ENCODE data around the gene RAPGEF3. TPM values are rescaled to one million over a fixed set of nuclear protein-coding genes. Genes with fewer than 3 reads are reported as not detected.

RAPGEF3 gene
- polyA plus RNA-seq, 3 donors, result 0.08 to 2.5 (median 0.60) TPM

DNA sequence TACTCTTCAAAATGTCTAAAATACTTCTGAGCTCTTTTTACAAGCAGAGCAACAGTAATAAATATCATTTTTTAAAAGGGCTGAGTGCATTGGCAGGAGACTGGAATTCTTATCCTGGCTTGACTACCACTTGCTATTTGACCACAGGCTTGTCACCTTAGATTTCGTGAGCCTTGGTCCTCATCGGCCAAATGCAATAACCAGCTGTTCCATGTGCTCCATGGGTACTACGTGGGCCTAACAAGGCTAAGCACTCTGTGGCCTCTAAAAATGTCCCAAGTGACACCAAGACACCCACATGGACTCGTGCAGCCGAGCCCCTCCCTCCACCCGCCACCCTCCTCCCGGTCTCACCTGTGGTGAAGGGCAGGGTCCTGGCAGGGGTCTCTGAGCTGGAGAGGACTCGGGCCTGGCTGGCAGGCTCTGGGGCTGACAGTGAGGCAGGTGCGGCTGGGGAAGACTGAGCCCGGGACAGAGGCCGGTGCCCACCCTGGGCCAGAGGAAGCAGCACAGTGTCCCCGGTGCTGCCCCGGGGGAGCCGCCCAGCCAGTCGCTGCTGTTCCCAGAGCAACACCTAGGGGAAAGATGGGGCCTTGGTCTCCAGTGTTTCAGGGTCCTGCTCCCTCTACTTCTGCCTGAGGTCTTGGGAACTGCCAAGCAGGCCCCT lies 34.5 kb upstream of the RAPGEF3 start:
- Mint-ChIP-seq H3K4me3 (no peak overlapping the region), H3K27ac (peak overlapping the region in 1 of 7 donors; percentile 30), H3K4me1 (no peaks in the 10 kb centered on the region), H3K36me3 (peaks cover 81 to 96% of the 10 kb centered on the region in 2 donors), H3K27me3 (ENCODE audit: low read depth in 3 of 3) (peaks cover 0 to 4% (median 0%) of the 10 kb centered on the region in 3 donors), H3K9me3 (peaks cover 0 to 2% (median 0%) of the 10 kb centered on the region in 7 donors)
- no peak overlapping the region for H2AFZ ChIP-seq (ENCODE audit: insufficient read depth, low read depth, low read length, poor library complexity, severe bottlenecking)
- H3K9me3 ChIP-seq (replicated peaks in 1 of 2; ENCODE audit: control insufficient read depth in 1 of 2, insufficient read depth in 1 of 2, low read length in 2 of 2), result no peaks in the 10 kb centered on the region
- H3K9ac ChIP-seq (ENCODE audit: insufficient read depth, low read length, poor library complexity, severe bottlenecking), result no peak overlapping the region
- H3K36me3 ChIP-seq (replicated peaks in 1 of 2; ENCODE audit: control insufficient read depth in 1 of 2, insufficient read depth in 2 of 2, low read length in 2 of 2), result peaks cover 95 to 100% of the 10 kb centered on the region in 2 donors
- no peaks in the 10 kb centered on the region for H3K79me2 ChIP-seq (ENCODE audit: insufficient read depth, low read length)
- no peaks in the 10 kb centered on the region for H3K4me1 ChIP-seq (ENCODE audit: control insufficient read depth in 1 of 2, insufficient read depth in 2 of 2, low read length in 2 of 2)
- peaks cover 42% of the 10 kb centered on the region for H4K20me1 ChIP-seq (ENCODE audit: insufficient read depth, low read length)
- H3K4me3 ChIP-seq (replicated peaks in 1 of 3; ENCODE audit: low read depth in 2 of 3, low read length in 3 of 3), result no peak overlapping the region
- 99% methylated on average over 12 of the region's 15 CpGs for whole genome bisulfite sequencing (ENCODE audit: insufficient coverage)
- no peak for DNase-seq
- no peak for TF ChIP-seq CTCF (IDR thresholded peaks at IDR 0.05)
- intact Hi-C loops (cut with micrococcal nuclease), result no loop called here
- no peak overlapping the region for H3K27ac ChIP-seq (ENCODE audit: low read depth in 1 of 2, low read length in 2 of 2)
- H3K4me2 ChIP-seq (replicated peaks; ENCODE audit: extremely low read depth, low read length, poor library complexity, severe bottlenecking), result no peak overlapping the region
- H3K27me3 ChIP-seq (ENCODE audit: control insufficient read depth in 2 of 2, insufficient read depth in 2 of 2, low read length in 2 of 2), result no peaks in the 10 kb centered on the region

GRCh38 chr12:47791874-47792273 lies 33.2 kb upstream of the RAPGEF3 start:
- H3K36me3 Mint-ChIP-seq, result peaks cover 82 to 96% of the 10 kb centered on the region in 2 donors
- Histone ChIP-seq H2AFZ (ENCODE audit: insufficient read depth, low read depth, low read length, poor library complexity, severe bottlenecking) (no peak overlapping the region), H3K27me3 (ENCODE audit: control insufficient read depth in 2 of 2, insufficient read depth in 2 of 2, low read length in 2 of 2) (no peaks in the 10 kb centered on the region), H3K9me3 (replicated peaks in 1 of 2; ENCODE audit: control insufficient read depth in 1 of 2, insufficient read depth in 1 of 2, low read length in 2 of 2) (no peaks in the 10 kb centered on the region), H3K79me2 (ENCODE audit: insufficient read depth, low read length) (no peaks in the 10 kb centered on the region), H3K9ac (ENCODE audit: insufficient read depth, low read length, poor library complexity, severe bottlenecking) (no peak overlapping the region), H3K4me1 (ENCODE audit: control insufficient read depth in 1 of 2, insufficient read depth in 2 of 2, low read length in 2 of 2) (no peaks in the 10 kb centered on the region), H4K20me1 (ENCODE audit: insufficient read depth, low read length) (peaks cover 39% of the 10 kb centered on the region), H3K36me3 (replicated peaks in 1 of 2; ENCODE audit: control insufficient read depth in 1 of 2, insufficient read depth in 2 of 2, low read length in 2 of 2) (peaks cover 97 to 100% of the 10 kb centered on the region in 2 donors), H3K27ac (ENCODE audit: low read depth in 1 of 2, low read length in 2 of 2) (no peak overlapping the region), H3K4me3 (replicated peaks in 1 of 3; ENCODE audit: low read depth in 2 of 3, low read length in 3 of 3) (no peak overlapping the region), H3K4me2 (replicated peaks; ENCODE audit: extremely low read depth, low read length, poor library complexity, severe bottlenecking) (no peak overlapping the region)
- WGBS (ENCODE audit: insufficient coverage), result 97% methylated on average over 14 of the region's 16 CpGs
- no peaks in the 10 kb centered on the region for H3K4me1 Mint-ChIP-seq
- no peak for TF ChIP-seq CTCF (IDR thresholded peaks at IDR 0.05)
- no peak overlapping the region for H3K4me3 Mint-ChIP-seq
- intact Hi-C loops (cut with micrococcal nuclease), result no loop called here
- peak overlapping the region in 1 of 7 donors; percentile 33 for H3K27ac Mint-ChIP-seq
- peaks cover 0 to 5% (median 0%) of the 10 kb centered on the region in 3 donors for H3K27me3 Mint-ChIP-seq (ENCODE audit: low read depth in 3 of 3)
- no peaks in the 10 kb centered on the region for H3K9me3 Mint-ChIP-seq
- DNase-seq, result no peak
